ENCODE measurements around the gene ENPEP.

DNA sequence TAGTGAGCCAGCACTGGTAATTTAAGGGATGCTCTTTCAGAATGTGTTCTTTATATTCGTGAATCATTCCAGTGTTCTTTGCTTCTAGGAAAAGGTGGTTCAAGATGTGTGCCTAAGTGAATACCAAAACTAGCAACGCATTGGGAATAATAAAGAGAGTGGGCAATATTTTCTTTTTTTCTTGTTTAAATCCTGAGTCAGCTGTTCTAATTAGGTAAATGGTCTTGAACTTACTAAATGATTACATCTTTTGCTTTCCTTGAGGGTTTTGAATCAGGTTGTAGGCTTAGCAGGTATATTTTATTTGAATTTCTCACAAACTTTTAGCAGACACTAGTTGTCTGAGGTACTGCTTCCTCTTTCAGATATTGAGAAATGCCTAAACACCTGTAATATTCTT, 29.5 kb downstream of the ENPEP start:
- TF ChIP-seq, protein P1, sequence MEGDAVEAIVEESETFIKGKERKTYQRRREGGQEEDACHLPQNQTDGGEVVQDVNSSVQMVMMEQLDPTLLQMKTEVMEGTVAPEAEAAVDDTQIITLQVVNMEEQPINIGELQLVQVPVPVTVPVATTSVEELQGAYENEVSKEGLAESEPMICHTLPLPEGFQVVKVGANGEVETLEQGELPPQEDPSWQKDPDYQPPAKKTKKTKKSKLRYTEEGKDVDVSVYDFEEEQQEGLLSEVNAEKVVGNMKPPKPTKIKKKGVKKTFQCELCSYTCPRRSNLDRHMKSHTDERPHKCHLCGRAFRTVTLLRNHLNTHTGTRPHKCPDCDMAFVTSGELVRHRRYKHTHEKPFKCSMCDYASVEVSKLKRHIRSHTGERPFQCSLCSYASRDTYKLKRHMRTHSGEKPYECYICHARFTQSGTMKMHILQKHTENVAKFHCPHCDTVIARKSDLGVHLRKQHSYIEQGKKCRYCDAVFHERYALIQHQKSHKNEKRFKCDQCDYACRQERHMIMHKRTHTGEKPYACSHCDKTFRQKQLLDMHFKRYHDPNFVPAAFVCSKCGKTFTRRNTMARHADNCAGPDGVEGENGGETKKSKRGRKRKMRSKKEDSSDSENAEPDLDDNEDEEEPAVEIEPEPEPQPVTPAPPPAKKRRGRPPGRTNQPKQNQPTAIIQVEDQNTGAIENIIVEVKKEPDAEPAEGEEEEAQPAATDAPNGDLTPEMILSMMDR (IDR thresholded peaks at IDR 0.05), result no peak
- TF ChIP-seq POLR2A (IDR thresholded peaks at IDR 0.05), result no peak

All from stomach (tissue), 4 donors.